Measurements from ENCODE around the gene NUP98. TPM values are rescaled to one million over a fixed set of nuclear protein-coding genes. Genes with fewer than 3 reads are reported as not detected.
A peak's percentile ranks its signal among the peaks of the same experiment; 100 is the strongest.

The NUP98 gene
- total RNA-seq, 1 donor from 2014 or later: 80.3 TPM

GRCh38 chr11:3642071-3642951 lies 155.0 kb downstream of the NUP98 start:
- Mint-ChIP-seq H3K9me3 (ENCODE audit: low read depth) (no peaks in the 10 kb centered on the region), H3K4me3 (ENCODE audit: low read depth) (peak overlapping the region; percentile 76), H3K27me3 (peaks cover 11% of the 10 kb centered on the region), H3K27ac (peak overlapping the region; percentile 97), H3K4me1 (ENCODE audit: low read depth) (peaks cover 3% of the 10 kb centered on the region), H3K36me3 (ENCODE audit: insufficient read depth) (no peaks in the 10 kb centered on the region)
- TF ChIP-seq, protein P1, sequence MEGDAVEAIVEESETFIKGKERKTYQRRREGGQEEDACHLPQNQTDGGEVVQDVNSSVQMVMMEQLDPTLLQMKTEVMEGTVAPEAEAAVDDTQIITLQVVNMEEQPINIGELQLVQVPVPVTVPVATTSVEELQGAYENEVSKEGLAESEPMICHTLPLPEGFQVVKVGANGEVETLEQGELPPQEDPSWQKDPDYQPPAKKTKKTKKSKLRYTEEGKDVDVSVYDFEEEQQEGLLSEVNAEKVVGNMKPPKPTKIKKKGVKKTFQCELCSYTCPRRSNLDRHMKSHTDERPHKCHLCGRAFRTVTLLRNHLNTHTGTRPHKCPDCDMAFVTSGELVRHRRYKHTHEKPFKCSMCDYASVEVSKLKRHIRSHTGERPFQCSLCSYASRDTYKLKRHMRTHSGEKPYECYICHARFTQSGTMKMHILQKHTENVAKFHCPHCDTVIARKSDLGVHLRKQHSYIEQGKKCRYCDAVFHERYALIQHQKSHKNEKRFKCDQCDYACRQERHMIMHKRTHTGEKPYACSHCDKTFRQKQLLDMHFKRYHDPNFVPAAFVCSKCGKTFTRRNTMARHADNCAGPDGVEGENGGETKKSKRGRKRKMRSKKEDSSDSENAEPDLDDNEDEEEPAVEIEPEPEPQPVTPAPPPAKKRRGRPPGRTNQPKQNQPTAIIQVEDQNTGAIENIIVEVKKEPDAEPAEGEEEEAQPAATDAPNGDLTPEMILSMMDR (IDR thresholded peaks at IDR 0.05; ENCODE audit: unreplicated experiment): no peak
- peak; percentile 87 for DNase-seq (ENCODE audit: low spot score, unreplicated experiment)

DNA sequence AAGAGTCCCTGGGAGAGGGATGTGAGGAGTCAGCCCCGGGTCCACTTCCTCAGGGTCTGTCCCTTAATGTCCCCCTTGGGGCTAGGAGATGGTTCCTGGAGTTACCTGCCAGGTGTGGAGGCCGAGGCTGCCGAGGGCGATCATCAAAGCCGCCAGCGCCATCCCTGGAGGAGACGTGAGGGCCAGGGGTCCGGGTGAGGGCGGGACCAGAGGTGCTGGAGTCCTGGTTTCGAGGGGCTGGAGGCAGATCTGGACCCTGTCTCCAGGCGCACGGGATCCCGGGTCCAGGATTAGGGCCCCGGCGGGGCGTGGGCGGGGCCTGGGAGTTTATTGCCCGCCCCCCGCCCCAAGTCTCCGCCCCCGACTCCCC lies 155.7 kb downstream of the NUP98 start, which contains the start of gene ART5:
TSS of gene ART5 (minus strand) at position 292 of the 370 bp plus-strand sequence. CDS start at position 162, 130 bp downstream.
- Mint-ChIP-seq H3K27me3 (peaks cover 11% of the 10 kb centered on the region), H3K27ac (peak within 1 kb of the TSS; percentile 97), H3K36me3 (ENCODE audit: insufficient read depth) (no peaks in the 10 kb centered on the region), H3K4me1 (ENCODE audit: low read depth) (peaks cover 3% of the 10 kb centered on the region), H3K9me3 (ENCODE audit: low read depth) (no peaks in the 10 kb centered on the region), H3K4me3 (ENCODE audit: low read depth) (peak within 1 kb of the TSS; percentile 76)
- TF ChIP-seq, protein P1 (IDR thresholded peaks at IDR 0.05; ENCODE audit: unreplicated experiment): no peak
- no peak for DNase-seq (ENCODE audit: low spot score, unreplicated experiment)

GRCh38 chr11:3641191-3641590 lies 156.2 kb downstream of the NUP98 start:
- H3K36me3 Mint-ChIP-seq (ENCODE audit: insufficient read depth): peaks cover 1% of the 10 kb centered on the region
- H3K27ac Mint-ChIP-seq: no peak overlapping the region
- TF ChIP-seq, protein P1 (IDR thresholded peaks at IDR 0.05; ENCODE audit: unreplicated experiment): no peak
- H3K27me3 Mint-ChIP-seq: peaks cover 16% of the 10 kb centered on the region
- no peak for DNase-seq (ENCODE audit: low spot score, unreplicated experiment)
- peak overlapping the region; percentile 62 for H3K4me3 Mint-ChIP-seq (ENCODE audit: low read depth)
- peaks cover 5% of the 10 kb centered on the region for H3K4me1 Mint-ChIP-seq (ENCODE audit: low read depth)
- H3K9me3 Mint-ChIP-seq (ENCODE audit: low read depth): no peaks in the 10 kb centered on the region

DNA sequence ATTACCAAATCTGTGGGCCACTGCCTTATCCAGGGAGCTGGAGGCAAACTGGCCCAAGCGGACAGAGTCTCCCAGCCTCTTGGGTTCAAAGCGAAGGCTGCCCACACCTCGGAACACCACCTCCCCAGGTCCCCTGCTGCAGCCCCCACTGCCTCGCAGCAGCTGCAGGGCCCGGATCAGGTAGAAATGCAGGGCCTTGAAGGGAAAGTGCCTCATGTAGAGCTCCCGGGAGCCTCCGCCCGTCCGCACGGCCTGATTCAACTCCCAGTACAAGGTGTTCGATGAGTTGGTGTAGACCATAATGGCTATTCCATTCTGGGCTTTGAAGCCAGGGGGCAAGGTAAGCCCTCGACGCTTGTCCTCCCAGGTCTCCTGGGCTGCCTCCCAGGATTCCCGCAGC lies 157.5 kb downstream of the NUP98 start:
- Mint-ChIP-seq H3K27ac (no peak overlapping the region), H3K36me3 (ENCODE audit: insufficient read depth) (peaks cover 1% of the 10 kb centered on the region), H3K27me3 (peaks cover 22% of the 10 kb centered on the region), H3K4me3 (ENCODE audit: low read depth) (no peak overlapping the region), H3K4me1 (ENCODE audit: low read depth) (peaks cover 5% of the 10 kb centered on the region), H3K9me3 (ENCODE audit: low read depth) (no peaks in the 10 kb centered on the region)
- TF ChIP-seq, protein P1 (IDR thresholded peaks at IDR 0.05; ENCODE audit: unreplicated experiment): no peak
- no peak for DNase-seq (ENCODE audit: low spot score, unreplicated experiment)

GRCh38 chr11:3638513-3638912 lies 158.8 kb downstream of the NUP98 start:
- no peak for DNase-seq (ENCODE audit: low spot score, unreplicated experiment)
- TF ChIP-seq, protein P1 (IDR thresholded peaks at IDR 0.05; ENCODE audit: unreplicated experiment): no peak
- no peak overlapping the region for H3K4me3 Mint-ChIP-seq (ENCODE audit: low read depth)
- H3K9me3 Mint-ChIP-seq (ENCODE audit: low read depth): no peaks in the 10 kb centered on the region
- peaks cover 1% of the 10 kb centered on the region for H3K36me3 Mint-ChIP-seq (ENCODE audit: insufficient read depth)
- H3K27me3 Mint-ChIP-seq: peaks cover 22% of the 10 kb centered on the region
- H3K4me1 Mint-ChIP-seq (ENCODE audit: low read depth): peaks cover 5% of the 10 kb centered on the region
- no peak overlapping the region for H3K27ac Mint-ChIP-seq
